Prostate gland (tissue), 2 donors: Measurements from ENCODE around the gene ZNF700. TPM values are rescaled to one million over a fixed set of nuclear protein-coding genes. Genes with fewer than 3 reads are reported as not detected.

Experiments
- DNase-seq: peaks from one replicate; pipeline ENCODE4 v3.0.0-alpha.2; 2019; ENCODE audit warnings: low spot score
- H3K27ac ChIP-seq, 2 donors: fragments of 200-600 bp; sonication (generic); 2 replicates each; pipeline ENCODE4 v1.5.1; 2017 to 2019
- H3K27me3 ChIP-seq: fragments of 200-600 bp; sonication (generic); replicated peaks from 2 replicates; pipeline ENCODE4 v1.5.1; 2019; ENCODE audit not compliant: insufficient read depth
- H3K36me3 ChIP-seq, 2 donors: fragments of 200-600 bp; sonication (generic); 1 replicate in 1 of 2; 2 replicates in 1 of 2; pipeline versions ENCODE4 v1.5.1 to v1.8.1; 2017 to 2019
- H3K4me1 ChIP-seq: fragments of 200-600 bp; sonication (generic); replicated peaks from 2 replicates; pipeline ENCODE4 v1.5.1; 2019
- H3K4me3 ChIP-seq, 2 donors: fragments of 200-600 bp; sonication (generic); 2 replicates each; pipeline ENCODE4 v1.5.1; 2017 to 2019
- H3K9me3 ChIP-seq: fragments of 200-600 bp; sonication (generic); 2 replicates; pipeline ENCODE4 v1.5.1; 2017
- CTCF ChIP-seq, 4 experiments: fragments of 200-600 bp in 2 of 4; fragments of 450-650 bp in 2 of 4; sonication (generic) in 2 of 4; IDR thresholded peaks; 1 replicate in 3 of 4; 2 replicates in 1 of 4; pipeline ENCODE4 v1.5.1; 2016 to 2019; ENCODE audit warnings: antibody characterized with exemption in 4 of 4, mild to moderate bottlenecking in 2 of 4, moderate library complexity in 2 of 4
- POLR2A ChIP-seq: fragments of 450-650 bp; IDR thresholded peaks from one replicate; pipeline ENCODE4 v1.6.1; 2016; ENCODE audit warnings: antibody characterized with exemption, mild to moderate bottlenecking
- POLR2AphosphoS5 ChIP-seq: sonication (generic); formaldehyde crosslinking; IDR thresholded peaks from one replicate; pipeline ENCODE4 v1.6.1; 2017; ENCODE audit warnings: antibody characterized with exemption
- WGBS: methylation state at CpG from one replicate; pipeline ENCODE4 v1.1.5; 2018; 5-methylcytosine and 5-hydroxymethylcytosine counted together
- intact Hi-C: fragments of 100-400 bp; cut with DNase I; formaldehyde crosslinking; loops from one replicate; pipeline ENCODE4 v1.14.2; 2022
- total RNA-seq, 2 donors: library from RNA; depleted of rRNA; stranded (reverse); fragments of >200 nt; gene quantifications; one replicate each; pipeline ENCODE4 v1.1.0, GENCODE V29; 2016

The ZNF700 gene
- total RNA-seq, 2 donors from 2014 or later = 16.8 to 18.0 TPM

- no peak overlapping the region for H3K27ac ChIP-seq
- WGBS = 89% methylated on average over 1 of the region's 1 CpG
- no peak for DNase-seq
These were observed 45.3 kb downstream of the ZNF700 start for GRCh38 chr19:11970174-11970573.

GRCh38 chr19:11971041-11971440 is 46.1 kb downstream of the ZNF700 start:
- WGBS = 92% methylated on average over 2 of the region's 2 CpGs
- no peaks in the 10 kb centered on the region for H3K9me3 ChIP-seq
- H3K27ac ChIP-seq = no peak overlapping the region
- H3K4me1 ChIP-seq = no peaks in the 10 kb centered on the region
- H3K27me3 ChIP-seq = no peaks in the 10 kb centered on the region
- H3K4me3 ChIP-seq = no peak overlapping the region
- no peak for DNase-seq
- no peaks in the 10 kb centered on the region for H3K36me3 ChIP-seq
- TF ChIP-seq POLR2AphosphoS5 (no peak), CTCF (IDR thresholded peaks at IDR 0.05) (no peak), POLR2A (no peak)
- intact Hi-C loops = no loop called here

More at GRCh38 chr19:11970174-11970573, 45.3 kb downstream of the ZNF700 start:
- no peaks in the 10 kb centered on the region for H3K36me3 ChIP-seq
- H3K9me3 ChIP-seq = no peaks in the 10 kb centered on the region
- H3K4me3 ChIP-seq = no peak overlapping the region
- no peaks in the 10 kb centered on the region for H3K4me1 ChIP-seq
- intact Hi-C loops = no loop called here
- TF ChIP-seq POLR2A = no peak
- no peak for TF ChIP-seq CTCF (IDR thresholded peaks at IDR 0.05)
- no peak for TF ChIP-seq POLR2AphosphoS5
- H3K27me3 ChIP-seq = no peaks in the 10 kb centered on the region

GRCh38 chr19:11973019-11973810 is 48.3 kb downstream of the ZNF700 start:
- Histone ChIP-seq H3K9me3 (no peaks in the 10 kb centered on the region), H3K27me3 (no peaks in the 10 kb centered on the region), H3K27ac (no peak overlapping the region), H3K4me3 (no peak overlapping the region), H3K4me1 (no peaks in the 10 kb centered on the region), H3K36me3 (no peaks in the 10 kb centered on the region)
- no peak for DNase-seq
- TF ChIP-seq CTCF (IDR thresholded peaks at IDR 0.05) (no peak), POLR2AphosphoS5 (no peak), POLR2A (no peak)
- 83% methylated on average over 5 of the region's 5 CpGs for WGBS
- intact Hi-C loops = no loop called here

- Histone ChIP-seq H3K36me3 (peaks cover 0 to 8% of the 10 kb centered on the region in 2 donors), H3K27me3 (no peaks in the 10 kb centered on the region), H3K9me3 (peaks cover 4% of the 10 kb centered on the region), H3K27ac (no peak overlapping the region), H3K4me3 (no peak overlapping the region), H3K4me1 (no peaks in the 10 kb centered on the region)
- WGBS = 89% methylated on average over 9 of the region's 9 CpGs
- intact Hi-C loops = no loop called here
- TF ChIP-seq POLR2AphosphoS5 = no peak
- no peak for TF ChIP-seq CTCF (IDR thresholded peaks at IDR 0.05)
- no peak for DNase-seq
These were observed 53.7 kb downstream of the ZNF700 start for GRCh38 chr19:11978492-11979100.

GRCh38 chr19:11979527-11979926 is 54.6 kb downstream of the ZNF700 start:
- Histone ChIP-seq H3K4me3 (no peak overlapping the region), H3K4me1 (no peaks in the 10 kb centered on the region), H3K27me3 (no peaks in the 10 kb centered on the region), H3K36me3 (peaks cover 0 to 8% of the 10 kb centered on the region in 2 donors), H3K9me3 (peaks cover 4% of the 10 kb centered on the region), H3K27ac (no peak overlapping the region)
- TF ChIP-seq CTCF (IDR thresholded peaks at IDR 0.05) (no peak), POLR2AphosphoS5 (no peak), POLR2A (no peak)
- intact Hi-C loops = no loop called here
- WGBS = 93% methylated on average over 4 of the region's 4 CpGs
- no peak for DNase-seq
